GM18858 (cell line): ENCODE measurements around the gene HSP90AB1.

ENCODE experiments used
- ATAC-seq: cut with Tn5 transposase; IDR thresholded peaks from one replicate; pipeline ENCODE4 v1.9.1; 2021; ENCODE audit not compliant: unreplicated experiment

Gene HSP90AB1

DNA sequence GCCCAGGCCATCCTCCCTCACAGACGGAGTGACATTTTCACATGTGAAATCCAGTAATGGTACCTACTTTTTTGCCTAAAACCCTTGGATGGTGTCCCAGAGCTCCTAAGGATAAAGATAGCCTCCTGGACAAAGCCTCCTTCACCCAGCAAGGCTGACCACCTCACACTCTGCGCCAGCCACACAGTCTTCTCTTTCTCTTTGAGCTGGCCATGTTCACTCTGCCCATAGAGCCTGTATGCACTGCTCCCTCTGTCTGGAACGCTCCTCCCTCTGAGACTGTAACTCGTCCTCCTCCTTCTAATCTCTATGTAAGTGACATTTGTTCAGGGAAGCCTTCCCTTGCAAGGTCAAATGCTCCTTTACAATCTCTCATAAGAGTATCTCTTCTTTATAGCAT is 38.0 kb downstream of the HSP90AB1 start:
- no peak for ATAC-seq

DNA sequence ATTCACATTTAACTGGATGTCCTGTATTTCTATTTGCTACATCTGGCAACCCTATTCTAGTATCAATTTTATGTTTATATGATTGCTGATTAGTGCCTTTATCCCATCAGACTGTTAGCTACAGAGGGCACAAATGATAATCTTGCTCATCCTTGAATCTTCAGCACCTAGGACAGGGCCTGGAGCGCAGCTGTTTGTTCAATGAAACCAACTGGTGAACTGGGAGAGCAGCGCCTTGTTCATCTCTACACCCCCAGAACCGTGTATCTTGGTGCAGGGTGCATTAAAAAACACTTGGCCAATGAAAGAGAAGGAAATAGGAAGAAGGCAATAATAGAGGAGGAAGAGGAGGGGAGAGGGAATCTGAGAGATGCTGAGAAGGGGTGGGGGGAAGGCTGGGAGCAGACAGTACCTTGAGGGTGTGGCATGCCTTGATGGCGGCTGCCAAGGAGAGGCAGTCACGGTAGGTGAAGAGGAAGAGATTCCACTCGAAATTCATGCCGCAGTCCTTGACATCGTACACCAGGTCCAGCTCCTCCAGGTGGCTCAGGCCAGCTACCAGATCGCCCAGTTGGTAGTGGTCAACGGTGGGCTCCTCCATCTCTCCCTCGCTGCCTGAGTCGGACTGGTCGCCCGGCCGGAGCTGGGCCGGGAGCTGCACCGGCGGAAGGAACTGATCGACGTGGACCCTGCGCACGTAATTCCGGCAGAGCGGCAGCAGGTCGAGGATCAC is 38.8 kb downstream of the HSP90AB1 start:
- no peak for ATAC-seq

DNA sequence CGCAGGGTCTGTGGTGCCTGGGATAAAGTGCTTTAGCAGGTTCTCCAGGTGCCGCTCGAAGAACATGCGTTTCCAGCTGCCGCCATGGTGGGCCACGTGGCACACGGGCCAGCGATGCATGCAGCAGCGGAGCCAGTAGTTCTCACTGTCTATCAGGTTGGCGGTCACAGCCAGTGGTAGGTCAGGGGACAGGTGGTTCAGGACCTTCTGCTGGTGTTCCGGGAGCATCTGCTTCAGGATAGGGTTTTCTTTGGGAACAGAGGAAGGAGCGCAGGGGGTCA is 39.3 kb downstream of the HSP90AB1 start:
- no peak for ATAC-seq

DNA sequence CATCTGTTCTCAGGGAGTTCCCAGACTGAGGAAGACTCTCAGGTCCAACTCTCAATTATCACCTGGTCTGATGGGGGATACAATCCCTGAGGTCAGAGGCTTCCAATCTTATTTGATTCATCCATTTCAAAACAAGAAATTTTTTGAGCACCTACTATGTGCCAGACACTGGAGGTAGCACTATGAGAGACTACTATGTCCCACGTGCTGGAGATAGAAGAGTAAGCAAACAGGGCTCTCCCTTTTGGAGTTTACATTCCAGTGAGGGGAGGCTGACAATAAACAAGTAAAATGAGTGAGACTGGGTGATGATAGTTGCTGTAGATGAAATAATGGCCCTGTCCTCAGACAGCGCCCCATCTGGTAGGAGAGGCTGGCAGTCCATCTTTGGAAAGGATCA is 39.8 kb downstream of the HSP90AB1 start:
- no peak for ATAC-seq

DNA sequence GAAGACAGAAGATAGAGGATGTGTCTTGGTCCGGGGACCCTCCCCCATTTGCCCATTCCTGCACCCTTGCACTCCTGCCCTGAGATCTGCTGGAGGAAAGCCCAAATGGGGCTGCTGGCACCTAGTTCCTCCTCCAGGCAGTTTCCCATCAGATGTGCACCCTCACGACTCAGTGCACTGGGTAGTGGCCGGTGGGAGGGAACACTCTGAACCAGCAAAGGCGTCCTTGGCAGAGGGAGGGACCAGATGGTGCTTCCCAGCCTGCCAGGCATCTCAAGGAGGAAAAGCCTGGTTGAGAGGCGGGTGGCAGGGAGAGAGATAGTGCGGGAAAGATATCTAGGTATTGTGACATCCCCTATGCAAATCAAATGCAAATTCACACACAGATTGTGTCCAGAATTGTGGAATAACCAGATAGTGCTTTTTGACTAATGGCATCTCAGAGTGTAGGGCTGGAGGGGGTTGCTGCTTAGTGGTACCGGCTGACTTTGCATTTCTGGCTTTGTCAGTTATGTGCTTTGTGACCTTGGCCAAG is 42.9 kb downstream of the HSP90AB1 start:
- ATAC-seq: no peak

DNA sequence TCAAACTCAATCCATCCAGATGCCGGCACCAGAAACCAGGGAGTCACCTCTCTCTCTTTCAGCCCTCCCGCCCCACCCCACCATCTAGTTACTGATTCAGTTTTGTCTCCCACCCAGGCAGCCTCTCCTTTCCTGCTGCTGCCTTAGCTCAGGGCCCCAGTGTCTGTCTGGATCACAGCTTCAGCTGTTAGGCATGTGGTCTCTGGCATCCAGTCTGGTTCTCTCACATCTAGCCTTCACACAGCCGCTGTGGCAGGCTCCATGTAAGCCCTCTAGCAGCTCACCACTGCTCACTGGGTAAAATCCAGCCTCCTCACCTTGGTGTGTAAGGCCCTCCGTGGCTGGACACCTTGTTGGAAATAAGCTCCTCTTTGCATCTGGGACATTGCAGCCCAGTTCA is 44.9 kb downstream of the HSP90AB1 start:
- no peak for ATAC-seq

DNA sequence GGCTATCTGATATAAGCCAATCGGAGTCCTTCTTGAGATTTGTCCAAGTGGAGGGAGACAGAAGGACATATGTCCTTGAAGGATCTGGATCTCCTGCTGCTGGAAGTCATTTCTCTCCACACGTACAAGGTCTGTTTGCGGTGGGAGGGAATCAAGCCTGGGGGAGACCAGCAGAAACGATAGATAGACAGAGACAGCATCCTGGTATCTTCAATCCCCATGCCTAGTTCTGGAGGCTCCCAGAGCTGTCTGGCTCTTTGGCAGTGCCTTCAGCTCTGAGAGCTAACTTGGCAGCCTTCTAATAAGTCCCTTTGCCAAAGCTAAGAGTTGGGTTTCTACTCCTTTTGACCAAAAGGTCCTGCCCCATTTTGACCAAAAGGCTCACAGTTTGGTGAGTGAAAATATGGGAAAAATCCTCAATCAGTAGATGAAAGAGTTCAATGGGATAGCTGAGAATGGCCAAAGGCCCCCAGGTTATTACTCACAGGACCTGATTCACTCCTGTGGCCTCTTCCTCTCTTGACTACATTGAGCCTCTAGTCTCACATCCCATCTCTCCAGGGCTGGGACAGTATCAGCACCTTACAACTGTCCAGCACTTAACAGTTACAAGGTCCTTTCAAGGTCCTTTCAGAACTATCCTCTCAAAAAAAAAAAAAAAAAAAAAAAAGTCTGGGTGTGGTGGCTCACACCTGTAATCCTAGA is 45.9 kb downstream of the HSP90AB1 start:
- no peak for ATAC-seq

DNA sequence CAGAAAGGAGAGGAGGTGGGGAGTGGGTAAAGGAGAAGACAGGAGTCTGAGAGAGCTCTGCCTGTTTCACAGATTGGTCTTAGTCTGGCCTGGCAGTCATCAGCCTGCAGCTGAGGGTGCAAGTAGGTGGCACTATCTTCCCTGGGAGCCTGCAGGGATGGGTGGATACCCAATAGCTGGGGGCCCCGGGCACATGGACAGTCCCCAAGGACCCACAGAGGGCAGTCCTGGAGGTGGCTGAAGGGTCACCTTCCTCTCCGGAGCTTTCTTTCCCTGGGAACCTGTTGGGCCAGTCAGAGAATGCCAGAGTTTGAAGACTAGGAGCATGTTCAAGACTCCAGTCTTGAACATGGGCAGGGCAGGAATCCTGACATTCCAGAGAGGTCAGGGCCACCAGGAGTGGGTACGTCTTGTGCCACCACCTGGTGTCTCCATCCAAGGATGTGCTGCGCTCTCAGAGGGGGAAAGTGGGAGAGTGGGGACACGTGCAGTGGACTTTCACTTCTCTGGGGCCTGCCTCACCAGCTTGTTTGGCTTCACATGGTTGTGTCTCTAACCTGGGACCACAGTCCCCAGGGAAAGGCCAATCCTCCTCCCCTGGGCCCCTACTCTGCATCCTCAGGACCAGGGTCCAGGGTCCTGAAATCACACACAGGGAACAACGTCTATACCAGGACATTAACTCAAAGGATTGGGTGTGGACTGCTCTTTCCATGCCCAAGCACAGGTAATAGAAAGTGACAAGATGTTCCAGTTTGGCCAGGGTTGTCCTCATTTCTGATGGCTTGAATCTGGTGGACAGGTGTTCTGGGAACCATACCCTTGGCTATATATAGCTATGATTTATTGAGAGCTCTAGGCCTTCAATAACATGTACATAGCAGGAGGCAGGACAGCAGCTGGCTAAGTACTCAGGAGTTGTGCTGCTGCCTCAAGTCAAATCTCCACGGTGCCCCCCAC is 48.2 kb downstream of the HSP90AB1 start:
- ATAC-seq: no peak

DNA sequence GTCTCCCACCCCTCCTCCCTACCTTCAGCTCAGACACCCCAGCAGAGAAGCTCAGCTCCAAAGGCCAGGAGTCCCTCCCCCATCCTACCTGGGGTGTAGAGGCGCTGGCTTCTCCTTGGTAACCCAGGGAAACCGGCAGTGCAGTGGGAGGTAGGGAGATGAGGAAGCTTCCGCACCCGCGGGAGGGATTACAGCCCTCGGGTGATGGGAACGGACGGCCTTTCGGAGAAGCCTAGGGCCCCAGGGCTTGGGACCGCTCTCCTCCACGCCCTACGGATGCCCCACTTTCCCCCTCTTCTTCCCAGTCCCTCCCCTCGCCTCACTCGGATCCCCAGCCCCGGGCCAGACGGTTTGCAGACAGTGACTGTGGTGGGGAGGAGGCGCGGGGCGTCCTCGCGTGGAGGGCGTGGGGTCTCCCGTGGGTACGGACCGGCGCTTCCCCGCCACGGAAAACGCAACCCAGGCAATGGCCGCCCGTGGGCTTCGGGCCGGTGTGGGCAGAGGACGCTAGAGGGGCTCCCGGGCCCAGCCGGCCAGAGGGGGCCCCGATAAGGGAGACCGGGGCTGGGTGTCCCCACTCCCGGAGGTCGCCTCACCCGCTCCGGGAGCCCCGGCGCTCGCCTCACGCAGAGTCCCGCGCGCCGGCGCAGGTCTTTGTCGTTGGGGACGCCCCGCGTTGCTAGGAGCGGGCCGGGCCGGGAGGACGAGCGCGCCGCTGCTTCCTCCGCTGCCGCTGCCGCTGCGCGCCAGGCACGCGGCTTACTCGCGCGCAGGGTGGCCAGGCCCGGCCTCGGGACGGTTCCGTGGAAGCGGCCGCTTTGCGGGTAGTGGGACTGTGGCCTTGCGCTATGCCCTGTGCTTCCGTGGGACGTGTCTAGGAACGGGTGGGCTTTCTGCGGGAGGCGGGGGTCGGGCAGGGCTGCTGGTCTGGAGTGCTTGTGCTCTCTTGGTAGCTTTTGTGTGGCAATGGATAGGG is 50.5 kb downstream of the HSP90AB1 start:
- ATAC-seq: no peak

DNA sequence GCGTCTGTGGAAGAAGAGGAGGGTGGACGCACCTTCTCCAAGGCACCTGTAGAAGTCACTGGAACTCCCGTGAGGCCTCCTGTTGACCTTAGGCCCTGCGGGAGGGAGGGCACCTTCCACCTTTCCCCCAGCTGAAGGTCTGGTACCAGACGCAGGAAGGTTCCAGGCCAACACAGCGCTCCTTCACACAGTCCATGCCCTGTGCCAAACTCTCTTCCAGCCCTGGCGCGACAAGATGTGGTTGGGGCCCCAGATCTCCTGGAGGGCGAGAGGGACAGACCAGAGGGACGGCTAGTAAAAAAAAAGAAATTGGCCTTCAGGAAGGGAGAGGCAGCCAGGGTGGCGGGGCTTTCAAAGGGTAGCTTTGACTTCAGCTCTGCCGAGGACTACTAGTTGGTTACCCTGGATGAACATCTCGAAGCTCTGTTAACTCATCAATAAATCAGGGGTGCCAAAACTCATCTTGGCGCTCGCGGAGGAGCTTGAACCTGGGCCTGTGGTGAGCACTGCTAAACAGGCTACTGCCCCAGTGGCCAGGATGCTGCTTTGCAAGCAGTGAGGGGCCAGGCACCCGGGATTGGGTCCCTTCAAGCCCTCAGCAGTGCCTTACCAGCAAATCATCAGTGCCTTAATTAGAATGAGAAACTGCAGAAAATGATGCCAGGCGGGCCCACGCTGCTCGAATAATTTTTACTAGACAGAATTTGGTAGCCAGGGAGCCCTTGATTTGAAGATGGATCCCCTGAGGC is 51.3 kb downstream of the HSP90AB1 start:
- no peak for ATAC-seq

DNA sequence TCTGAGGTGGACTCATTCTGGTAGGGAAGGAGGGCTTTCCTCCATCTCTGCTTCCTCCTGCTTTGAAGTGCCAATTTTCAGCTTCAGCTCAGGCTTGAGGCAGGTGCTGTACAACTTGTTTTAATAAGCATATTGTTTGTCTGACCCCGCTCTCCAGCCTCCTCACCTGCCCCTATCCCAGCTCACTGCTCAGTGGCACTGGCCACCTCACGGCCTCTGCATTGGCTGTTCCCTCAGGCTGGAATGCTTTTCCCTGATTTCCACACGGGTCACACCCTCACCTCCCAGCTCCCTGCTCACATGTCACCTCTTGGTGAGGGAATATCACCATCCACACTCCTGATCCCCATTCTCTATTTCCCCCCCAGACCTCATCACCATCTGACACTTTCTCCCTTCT is 52.0 kb downstream of the HSP90AB1 start:
- ATAC-seq: no peak

DNA sequence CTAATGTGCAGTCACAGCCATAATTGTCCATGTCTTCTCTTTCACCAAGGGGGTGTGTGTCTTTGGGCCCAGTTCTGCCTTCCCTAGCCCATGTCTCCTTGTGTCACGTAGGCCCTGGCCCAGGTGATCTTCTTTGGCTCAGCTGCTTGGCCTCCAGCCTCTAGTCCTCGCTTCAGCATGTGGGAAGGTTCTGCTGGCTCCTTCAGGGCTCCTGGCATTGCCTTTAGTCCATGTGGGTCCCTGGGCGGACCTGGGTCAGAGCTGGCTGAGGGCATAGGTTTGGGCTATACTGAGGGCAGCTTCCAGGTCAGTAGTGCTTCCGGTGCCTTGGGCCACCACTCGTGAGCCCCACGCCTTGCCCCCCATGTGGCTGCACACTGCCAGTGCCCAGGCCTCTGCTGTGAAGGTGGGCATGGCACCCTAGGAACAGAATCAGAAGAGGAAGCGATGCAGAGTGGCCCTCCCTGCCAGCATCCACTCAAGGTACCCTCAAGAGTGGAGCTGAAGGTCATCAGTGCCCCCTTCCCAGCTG is 53.5 kb downstream of the HSP90AB1 start:
- no peak for ATAC-seq

DNA sequence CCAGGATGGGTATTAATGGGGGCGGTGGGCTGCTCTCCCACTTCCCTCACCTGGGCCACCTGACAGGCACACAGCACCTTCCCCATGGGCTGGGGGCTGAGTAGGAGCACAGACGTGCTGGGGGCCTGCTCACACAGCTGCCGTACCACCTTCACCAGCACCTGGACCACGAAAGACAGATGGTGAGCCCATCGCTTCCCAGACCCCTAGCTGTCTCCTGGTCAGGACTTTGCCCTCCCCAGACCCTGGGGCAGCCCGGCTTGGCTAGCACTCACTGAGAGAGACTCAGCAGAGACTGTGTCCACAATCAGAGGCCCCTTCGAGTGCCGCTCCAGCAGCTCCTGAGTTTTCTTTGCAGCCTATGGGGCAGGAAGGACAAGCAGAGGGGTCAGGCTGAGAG is 54.2 kb downstream of the HSP90AB1 start:
- ATAC-seq: no peak

DNA sequence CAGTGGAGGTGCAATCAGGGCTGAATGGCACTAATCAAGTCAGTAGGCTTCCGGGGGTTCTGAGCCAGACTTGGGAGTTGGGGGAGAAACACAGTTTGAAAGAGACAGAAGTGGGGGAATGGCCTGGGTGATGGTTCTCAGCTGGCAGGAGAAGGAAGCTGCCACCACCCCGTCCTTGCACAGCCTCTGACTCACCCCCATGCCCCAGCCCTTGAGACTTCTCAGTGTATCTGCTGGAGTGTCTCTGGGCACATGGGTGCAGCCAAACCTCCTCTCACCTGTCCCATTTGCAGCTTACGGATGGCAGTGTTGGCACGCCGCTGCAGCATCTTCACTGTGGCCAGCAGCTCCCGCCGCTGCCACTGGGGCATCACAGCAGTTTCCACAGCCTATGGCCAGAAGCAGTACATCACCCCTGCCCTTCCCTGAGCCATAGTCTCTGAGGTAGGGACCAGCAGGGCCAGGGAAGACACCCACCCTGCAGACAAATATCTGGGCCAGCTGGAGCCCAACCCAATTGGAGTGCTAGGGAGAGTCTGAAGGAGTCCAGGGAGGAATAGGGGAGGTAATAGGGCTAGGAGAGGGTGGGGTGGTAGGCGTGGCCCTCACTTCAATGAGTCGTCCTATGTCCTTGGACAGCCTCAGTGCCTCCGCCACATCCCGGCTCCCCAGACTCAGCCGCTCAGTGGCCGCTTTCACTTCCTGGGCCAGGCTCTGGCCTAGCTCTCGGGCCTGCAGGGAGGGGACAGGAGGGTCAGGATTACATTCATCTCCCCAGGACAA is 55.1 kb downstream of the HSP90AB1 start:
- no peak for ATAC-seq

DNA sequence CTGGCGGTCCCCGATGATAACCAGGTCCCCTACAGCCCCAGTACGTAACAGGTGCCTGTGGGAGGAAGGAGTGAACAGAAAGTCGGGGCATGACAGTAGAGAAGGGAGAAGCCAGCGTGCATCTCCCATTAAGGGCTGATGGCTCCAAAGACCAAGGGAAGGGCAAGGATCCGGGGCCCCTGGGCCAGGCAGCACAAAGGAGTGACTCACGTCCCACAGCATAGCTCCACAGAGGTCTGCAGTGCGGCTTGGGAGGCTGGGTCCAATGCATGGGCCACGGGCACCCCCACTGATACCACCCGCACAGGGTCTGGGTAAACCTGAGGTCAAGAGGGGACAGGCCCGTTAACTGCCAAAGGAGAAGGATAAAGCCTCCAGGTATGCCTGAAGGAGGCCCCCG is 56.0 kb downstream of the HSP90AB1 start:
- no peak for ATAC-seq
